Measurements from ENCODE around the gene RABAC1.

- TF ChIP-seq REST (IDR thresholded peaks at IDR 0.05; ENCODE audit: insufficient read depth in 1 of 2, low read depth in 2 of 2, low read length in 2 of 2) = no peak
- no peak for TF ChIP-seq TAF1 (IDR thresholded peaks at IDR 0.05; ENCODE audit: borderline replicate concordance, insufficient read depth, low read length)
- no peak for TF ChIP-seq SIN3A (IDR thresholded peaks at IDR 0.05; ENCODE audit: borderline replicate concordance, insufficient read depth, low read length)
Observed at GRCh38 chr19:41981724-41982123, 22.6 kb upstream of the RABAC1 start.
